HL-60 (cell line): ENCODE results near the gene ST7.

Source experiments
- DNase-seq, 2 experiments: peaks; one replicate each; pipeline ENCODE4 v3.0.0-alpha.2; 2010 to 2020; ENCODE audit warnings: low read depth in 1 of 2, low spot score in 1 of 2
- H3K27ac ChIP-seq: fragments of 250-450 bp; sonication (Bioruptor Pico); replicated peaks from 2 replicates; pipeline ENCODE4 v1.5.1; 2020; ENCODE audit warnings: mild to moderate bottlenecking, moderate library complexity
- H3K27me3 ChIP-seq: fragments of 250-450 bp; sonication (Bioruptor Pico); 2 replicates; pipeline ENCODE4 v1.5.1; 2021; ENCODE audit warnings: mild to moderate bottlenecking, moderate library complexity; ENCODE audit not compliant: insufficient read depth, poor library complexity, severe bottlenecking
- H3K4me3 ChIP-seq: replicated peaks from 2 replicates; pipeline ENCODE4 v1.5.1; 2011; ENCODE audit warnings: mild to moderate bottlenecking, control low read depth, low read length; ENCODE audit not compliant: insufficient read depth
- CTCF ChIP-seq: IDR thresholded peaks from one replicate; pipeline ENCODE4 v1.5.1; 2011; ENCODE audit warnings: low read length, control low read depth, inconsistent platforms; ENCODE audit not compliant: insufficient read depth
- GABPA ChIP-seq: IDR thresholded peaks from 2 replicates; pipeline ENCODE4 v1.6.1; 2012; ENCODE audit warnings: low read depth
- POLR2AphosphoS5 ChIP-seq: IDR thresholded peaks from 2 replicates; pipeline ENCODE4 v1.6.1; 2012; ENCODE audit warnings: low read depth
- SPI1 ChIP-seq: IDR thresholded peaks from 2 replicates; pipeline ENCODE4 v1.6.1; 2012; ENCODE audit warnings: low read depth, mild to moderate bottlenecking, borderline replicate concordance
- TF ChIP-seq, protein P1 (sequence below): IDR thresholded peaks from 2 replicates; pipeline ENCODE4 v1.6.1; 2012; ENCODE audit warnings: low read depth; ENCODE audit not compliant: insufficient replicate concordance

Gene ST7

DNA sequence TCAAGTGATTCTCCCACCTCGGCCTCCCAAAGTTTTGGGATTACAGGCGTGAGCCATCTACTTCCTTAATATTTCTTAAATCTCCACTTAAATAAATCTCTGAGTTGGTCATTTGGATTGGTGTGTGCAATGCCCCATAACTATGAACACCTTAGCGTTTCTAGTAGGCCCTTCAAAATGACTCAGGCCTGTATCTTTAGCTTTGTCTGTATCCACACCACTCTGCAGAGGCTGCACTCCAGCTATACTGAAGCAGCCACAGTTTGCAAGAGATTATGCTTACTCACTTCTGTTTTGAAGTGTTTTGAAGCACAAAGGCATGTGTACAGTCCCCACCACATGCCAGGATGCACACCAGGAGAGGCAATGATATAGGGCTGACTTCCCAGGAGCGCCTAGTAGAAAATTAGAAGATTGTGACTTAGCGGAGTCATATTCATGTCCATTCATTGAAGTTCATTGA lies 2.4 kb upstream of the ST7 start:
- TF ChIP-seq GABPA (no peak), SPI1 (no peak), CTCF (no peak), POLR2AphosphoS5 (no peak)
- TF ChIP-seq, protein P1, sequence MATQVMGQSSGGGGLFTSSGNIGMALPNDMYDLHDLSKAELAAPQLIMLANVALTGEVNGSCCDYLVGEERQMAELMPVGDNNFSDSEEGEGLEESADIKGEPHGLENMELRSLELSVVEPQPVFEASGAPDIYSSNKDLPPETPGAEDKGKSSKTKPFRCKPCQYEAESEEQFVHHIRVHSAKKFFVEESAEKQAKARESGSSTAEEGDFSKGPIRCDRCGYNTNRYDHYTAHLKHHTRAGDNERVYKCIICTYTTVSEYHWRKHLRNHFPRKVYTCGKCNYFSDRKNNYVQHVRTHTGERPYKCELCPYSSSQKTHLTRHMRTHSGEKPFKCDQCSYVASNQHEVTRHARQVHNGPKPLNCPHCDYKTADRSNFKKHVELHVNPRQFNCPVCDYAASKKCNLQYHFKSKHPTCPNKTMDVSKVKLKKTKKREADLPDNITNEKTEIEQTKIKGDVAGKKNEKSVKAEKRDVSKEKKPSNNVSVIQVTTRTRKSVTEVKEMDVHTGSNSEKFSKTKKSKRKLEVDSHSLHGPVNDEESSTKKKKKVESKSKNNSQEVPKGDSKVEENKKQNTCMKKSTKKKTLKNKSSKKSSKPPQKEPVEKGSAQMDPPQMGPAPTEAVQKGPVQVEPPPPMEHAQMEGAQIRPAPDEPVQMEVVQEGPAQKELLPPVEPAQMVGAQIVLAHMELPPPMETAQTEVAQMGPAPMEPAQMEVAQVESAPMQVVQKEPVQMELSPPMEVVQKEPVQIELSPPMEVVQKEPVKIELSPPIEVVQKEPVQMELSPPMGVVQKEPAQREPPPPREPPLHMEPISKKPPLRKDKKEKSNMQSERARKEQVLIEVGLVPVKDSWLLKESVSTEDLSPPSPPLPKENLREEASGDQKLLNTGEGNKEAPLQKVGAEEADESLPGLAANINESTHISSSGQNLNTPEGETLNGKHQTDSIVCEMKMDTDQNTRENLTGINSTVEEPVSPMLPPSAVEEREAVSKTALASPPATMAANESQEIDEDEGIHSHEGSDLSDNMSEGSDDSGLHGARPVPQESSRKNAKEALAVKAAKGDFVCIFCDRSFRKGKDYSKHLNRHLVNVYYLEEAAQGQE = no peak

GRCh38 chr7:116951366-116952292 lies 1.7 kb upstream of the ST7 start:
- TF ChIP-seq POLR2AphosphoS5 (no peak), CTCF (no peak), SPI1 (no peak), GABPA (no peak)
- TF ChIP-seq, protein P1 = no peak
- no peaks in the 10 kb centered on the region for H3K27me3 ChIP-seq
- H3K4me3 ChIP-seq = no peak overlapping the region
- H3K27ac ChIP-seq = no peak overlapping the region
- DNase-seq = no peak

More for the DNA sequence above, 2.4 kb upstream of the ST7 start:
- DNase-seq = no peak
- no peak overlapping the region for H3K4me3 ChIP-seq
- no peaks in the 10 kb centered on the region for H3K27me3 ChIP-seq
- no peak overlapping the region for H3K27ac ChIP-seq

DNA sequence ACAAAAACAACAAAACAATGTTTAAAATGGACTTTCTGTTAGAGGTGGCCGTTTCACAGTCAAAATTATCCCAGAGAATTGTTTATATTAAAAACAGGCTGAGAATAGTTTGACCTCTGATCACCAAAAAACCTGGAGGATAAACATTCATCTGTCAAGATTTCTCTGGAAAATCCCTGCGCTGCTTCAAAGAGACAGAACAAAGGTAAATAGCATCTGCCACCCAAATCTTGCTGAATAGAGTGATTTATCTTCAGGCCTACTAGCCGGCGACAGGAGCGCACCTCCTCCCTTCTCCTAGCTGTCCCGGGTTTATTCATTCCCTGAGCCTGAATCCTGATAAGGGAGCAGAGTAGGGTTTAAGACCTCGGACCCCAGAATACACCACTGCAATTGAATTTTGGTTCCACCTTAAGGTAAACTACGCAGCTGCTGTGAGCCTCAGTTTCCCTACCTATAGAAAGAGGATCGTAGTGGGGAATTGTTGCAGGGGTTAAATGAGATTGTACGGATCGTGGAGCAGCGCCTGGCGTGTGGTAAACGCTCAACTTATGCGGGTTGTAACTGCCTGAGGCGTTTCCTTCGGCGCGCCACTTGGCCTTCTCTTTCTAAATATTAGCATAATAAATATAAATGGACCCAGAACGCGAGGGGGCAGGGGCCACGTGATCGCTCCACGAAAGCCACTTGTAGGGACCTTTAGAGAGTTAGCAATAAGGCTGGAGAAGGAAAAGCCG lies 498 bp upstream of the ST7 start:
- Histone ChIP-seq H3K27me3 (no peaks in the 10 kb centered on the region), H3K4me3 (peak overlapping the region; percentile 73), H3K27ac (peak overlapping the region; percentile 94)
- DNase-seq = peak; percentile 16 to 60
- no peak for TF ChIP-seq SPI1
- TF ChIP-seq CTCF = no peak
- no peak for TF ChIP-seq POLR2AphosphoS5
- no peak for TF ChIP-seq GABPA
- TF ChIP-seq, protein P1 = no peak
